UCSD-AML1 (cell line): ENCODE results near the gene TIMM10B.

ENCODE experiments used
- DNase-seq: peaks from one replicate; lab custom pipeline; 2025; ENCODE audit not compliant: unreplicated experiment; lab: John Stamatoyannopoulos, UW

TIMM10B gene

GRCh38 chr11:6469599-6469998 is 11.7 kb upstream of the TIMM10B start:
- DNase-seq, result no peak

GRCh38 chr11:6472934-6473333 is 8.4 kb upstream of the TIMM10B start:
- no peak for DNase-seq

- peak; percentile 82 for DNase-seq
Observed at GRCh38 chr11:6473451-6474412, 7.6 kb upstream of the TIMM10B start, which contains the start of gene TRIM3. Gene TRIM3, minus strand, starts transcription at chr11:6473941. Its CDS starts 8,246 bp downstream, at chr11:6465695.

- no peak for DNase-seq
Observed at GRCh38 chr11:6474413-6474792, 6.9 kb upstream of the TIMM10B start.

GRCh38 chr11:6474806-6475500 is 6.3 kb upstream of the TIMM10B start:
- DNase-seq, result no peak

GRCh38 chr11:6475936-6476335 is 5.4 kb upstream of the TIMM10B start:
- no peak for DNase-seq

- no peak for DNase-seq
Observed at GRCh38 chr11:6476571-6476970, 4.7 kb upstream of the TIMM10B start.

GRCh38 chr11:6480299-6480914 is 894 bp upstream of the TIMM10B start:
- no peak for DNase-seq

GRCh38 chr11:6481924-6482275 is 599 bp downstream of the TIMM10B start:
- DNase-seq, result no peak

GRCh38 chr11:6482441-6482840 is 1.1 kb downstream of the TIMM10B start:
- no peak for DNase-seq

- DNase-seq, result no peak
Observed at GRCh38 chr11:6483015-6483414, 1.7 kb downstream of the TIMM10B start.

- no peak for DNase-seq
Observed at GRCh38 chr11:6485661-6486060, 4.4 kb downstream of the TIMM10B start.

- no peak for DNase-seq
Observed at GRCh38 chr11:6486256-6486655, 5.0 kb downstream of the TIMM10B start.

- DNase-seq, result no peak
Observed at GRCh38 chr11:6486938-6487337, 5.6 kb downstream of the TIMM10B start.

- DNase-seq, result no peak
Observed at GRCh38 chr11:6488342-6488741, 7.0 kb downstream of the TIMM10B start.

GRCh38 chr11:6488821-6489220 is 7.5 kb downstream of the TIMM10B start:
- DNase-seq, result no peak

- DNase-seq, result no peak
Observed at GRCh38 chr11:6489306-6489705, 8.0 kb downstream of the TIMM10B start.

- DNase-seq, result no peak
Observed at GRCh38 chr11:6497069-6497839, 16.0 kb downstream of the TIMM10B start, which contains the start of gene DNHD1. Gene DNHD1, plus strand, starts transcription at chr11:6497280. Its CDS starts 936 bp downstream, at chr11:6498216.

GRCh38 chr11:6498121-6498520 is 16.8 kb downstream of the TIMM10B start:
- DNase-seq, result no peak

GRCh38 chr11:6498544-6498943 is 17.2 kb downstream of the TIMM10B start:
- no peak for DNase-seq

GRCh38 chr11:6502382-6502781 is 21.1 kb downstream of the TIMM10B start:
- no peak for DNase-seq
